Measurements from ENCODE around the gene EYS.
A peak's percentile ranks its signal among the peaks of the same experiment; 100 is the strongest.

The EYS gene

DNA sequence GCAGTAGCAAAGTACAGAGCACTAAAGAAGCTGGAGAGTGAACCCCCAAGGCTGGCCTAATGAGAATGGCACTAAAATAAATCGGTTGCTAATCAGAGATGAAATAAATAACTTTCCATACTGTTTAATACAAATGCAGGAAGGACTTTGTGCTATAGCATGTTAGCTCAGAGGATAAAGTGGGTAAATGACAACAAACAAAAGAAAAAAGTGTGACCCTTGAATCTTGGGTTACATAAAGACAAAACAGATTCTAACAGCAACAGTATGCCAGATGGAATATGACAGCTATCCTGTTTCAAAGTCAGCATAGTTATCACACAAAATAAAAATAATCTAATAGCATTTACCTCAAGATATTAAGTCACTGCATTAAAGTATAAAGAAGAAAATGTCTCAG is 1448.7 kb downstream of the EYS start:
- no peak for TF ChIP-seq CTCF (IDR thresholded peaks at IDR 0.05; ENCODE audit: insufficient read depth, low read depth, low read length, missing control alignments)
- no peak overlapping the region for H3K4me3 ChIP-seq (ENCODE audit: low read length)
- no peak for DNase-seq (ENCODE audit: low read depth)

DNA sequence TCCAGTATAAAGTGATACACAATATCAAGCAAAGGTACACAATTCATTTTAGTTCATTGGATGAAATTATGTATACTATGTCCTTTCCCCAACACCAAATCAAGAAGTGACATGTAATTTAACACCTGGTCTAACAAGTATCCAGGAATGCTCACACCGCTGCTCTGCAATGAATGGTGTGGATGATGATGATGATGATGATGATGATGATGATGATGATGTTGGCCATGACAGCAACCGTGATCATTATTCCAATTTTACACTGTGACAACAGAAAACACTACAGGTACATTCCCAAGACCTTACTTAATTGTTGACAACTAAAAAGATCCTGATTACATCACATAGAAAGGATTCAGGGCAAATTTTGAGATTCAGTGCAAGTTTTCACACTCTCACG is 1449.4 kb downstream of the EYS start:
- no peak overlapping the region for H3K4me3 ChIP-seq (ENCODE audit: low read length)
- no peak for TF ChIP-seq CTCF (IDR thresholded peaks at IDR 0.05; ENCODE audit: insufficient read depth, low read depth, low read length, missing control alignments)
- DNase-seq (ENCODE audit: low read depth), result no peak

- DNase-seq (ENCODE audit: low read depth), result no peak
- no peak overlapping the region for H3K4me3 ChIP-seq (ENCODE audit: low read length)
- TF ChIP-seq CTCF (IDR thresholded peaks at IDR 0.05; ENCODE audit: insufficient read depth, low read depth, low read length, missing control alignments), result no peak
Measured at GRCh38 chr6:64256483-64256882, 1450.5 kb downstream of the EYS start.

DNA sequence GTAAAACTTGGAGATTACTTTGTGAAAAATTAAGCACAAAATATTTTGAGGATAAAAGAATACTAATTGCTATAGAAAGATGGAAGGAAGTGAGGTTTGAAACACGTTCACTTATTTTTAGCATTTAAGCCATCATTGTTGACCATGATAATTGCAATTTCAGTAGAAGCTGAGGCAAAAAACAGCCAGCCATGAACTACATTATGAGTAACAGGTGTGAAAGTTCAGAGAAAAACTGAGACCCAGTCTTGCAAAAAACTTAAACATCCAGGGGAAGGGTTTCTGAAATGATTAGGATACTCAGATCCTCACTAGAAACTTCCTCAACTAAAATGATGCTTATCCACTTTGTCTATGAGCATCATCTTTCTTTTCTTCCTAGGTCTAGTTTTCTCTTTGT is 1452.0 kb downstream of the EYS start:
- TF ChIP-seq CTCF (IDR thresholded peaks at IDR 0.05; ENCODE audit: insufficient read depth, low read depth, low read length, missing control alignments), result no peak
- DNase-seq (ENCODE audit: low read depth), result no peak
- H3K4me3 ChIP-seq (ENCODE audit: low read length), result no peak overlapping the region

- peak; percentile 83 for DNase-seq (ENCODE audit: low read depth)
- no peak overlapping the region for H3K4me3 ChIP-seq (ENCODE audit: low read length)
- TF ChIP-seq CTCF (IDR thresholded peaks at IDR 0.05; ENCODE audit: insufficient read depth, low read depth, low read length, missing control alignments), result no peak
Measured at GRCh38 chr6:64254558-64254957, 1452.5 kb downstream of the EYS start.

- DNase-seq (ENCODE audit: low read depth), result peak; percentile 37
- H3K4me3 ChIP-seq (ENCODE audit: low read length), result no peak overlapping the region
- TF ChIP-seq CTCF (IDR thresholded peaks at IDR 0.05; ENCODE audit: insufficient read depth, low read depth, low read length, missing control alignments), result no peak
Measured at GRCh38 chr6:64252256-64252655, 1454.8 kb downstream of the EYS start.

DNA sequence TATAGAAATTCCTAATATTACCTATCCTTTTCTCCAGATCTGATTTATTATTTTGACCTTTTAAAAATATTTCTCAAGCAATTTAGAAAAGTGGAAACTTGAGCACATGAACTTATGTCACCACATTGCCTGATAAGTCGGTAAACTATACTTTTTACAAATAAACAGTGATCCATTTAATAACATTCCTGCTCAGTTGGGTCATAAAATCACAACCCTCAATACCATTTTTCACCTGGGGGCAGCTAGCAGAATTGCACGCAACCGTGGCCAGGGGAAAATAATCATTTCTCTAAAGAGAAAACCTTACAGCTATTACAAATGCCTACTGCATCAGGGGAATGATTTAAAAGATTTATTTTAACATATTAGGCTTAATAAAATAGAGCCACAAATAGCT is 1456.9 kb downstream of the EYS start:
- no peak for TF ChIP-seq CTCF (IDR thresholded peaks at IDR 0.05; ENCODE audit: insufficient read depth, low read depth, low read length, missing control alignments)
- H3K4me3 ChIP-seq (ENCODE audit: low read length), result no peak overlapping the region
- DNase-seq (ENCODE audit: low read depth), result no peak
